WTC11 (cell line): ENCODE data around the gene GNAS-AS1. TPM values are rescaled to one million over a fixed set of nuclear protein-coding genes. Genes with fewer than 3 reads are reported as not detected.

Experiments used
- ATAC-seq: fragments of 200-7000 bp; cut with Tn5 transposase; 2 replicates; pipeline ENCODE4 v1.10.0; 2021; ENCODE audit warnings: mild to moderate bottlenecking, moderate library complexity
- CTCF ChIA-PET: fragments of 300-600 bp; sonication (Branson Sonifier 250); formaldehyde crosslinking; loops from one replicate; lab custom pipeline; 2021; ENCODE audit warnings: antibody characterized with exemption; lab: Charles Lee
- POLR2A ChIA-PET: fragments of 350-600 bp; sonication (Branson Sonifier 250); formaldehyde crosslinking; loops from one replicate; lab custom pipeline; 2021; ENCODE audit warnings: antibody characterized with exemption; lab: Charles Lee
- DNase-seq: peaks from one replicate; pipeline ENCODE4 v3.0.0; 2021; ENCODE audit warnings: low spot score
- H3K27ac Mint-ChIP-seq: 2 replicates; pipeline ENCODE4 v1.8.0; 2021; ENCODE audit warnings: mixed read lengths
- H3K27me3 Mint-ChIP-seq: 2 replicates; pipeline ENCODE4 v1.8.0; 2021; ENCODE audit warnings: low read depth, mild to moderate bottlenecking, moderate library complexity, mixed read lengths
- H3K36me3 Mint-ChIP-seq: 2 replicates; pipeline ENCODE4 v1.8.0; 2021; ENCODE audit warnings: mixed read lengths
- H3K4me1 Mint-ChIP-seq: 2 replicates; pipeline ENCODE4 v1.8.0; 2022; ENCODE audit warnings: mixed read lengths
- H3K4me3 Mint-ChIP-seq: 2 replicates; pipeline ENCODE4 v1.8.0; 2021; ENCODE audit warnings: mild to moderate bottlenecking, moderate library complexity, mixed read lengths
- H3K9me3 Mint-ChIP-seq: 2 replicates; pipeline ENCODE4 v1.8.0; 2021; ENCODE audit warnings: mixed read lengths
- AR ChIP-seq: fragments of 250-450 bp; sonication (Bioruptor Pico); IDR thresholded peaks from 2 replicates; pipeline ENCODE4 v1.9.0; 2021; ENCODE audit warnings: mild to moderate bottlenecking
- ATF1 ChIP-seq: sonication (generic); formaldehyde crosslinking; IDR thresholded peaks from 2 replicates; pipeline ENCODE4 v1.8.1; 2023; ENCODE audit warnings: mild to moderate bottlenecking, moderate library complexity, missing genetic modification reagents
- ATF6 ChIP-seq: sonication (generic); formaldehyde crosslinking; IDR thresholded peaks from 2 replicates; pipeline ENCODE4 v1.8.1; 2023; ENCODE audit warnings: mild to moderate bottlenecking, missing genetic modification reagents
- CTCF ChIP-seq: fragments of 200-600 bp; IDR thresholded peaks from 2 replicates; pipeline ENCODE4 v1.8.0; 2022; ENCODE audit warnings: antibody characterized with exemption
- E2F5 ChIP-seq: sonication (generic); formaldehyde crosslinking; IDR thresholded peaks from 2 replicates; pipeline ENCODE4 v1.8.1; 2022; ENCODE audit warnings: mild to moderate bottlenecking, moderate library complexity, missing genetic modification reagents
- ERG ChIP-seq: fragments of 250-450 bp; sonication (Bioruptor Pico); IDR thresholded peaks from 2 replicates; pipeline ENCODE4 v1.8.0; 2021; ENCODE audit warnings: mild to moderate bottlenecking
- ETV6 ChIP-seq: sonication (generic); formaldehyde crosslinking; IDR thresholded peaks from 2 replicates; pipeline ENCODE4 v1.8.1; 2022; ENCODE audit warnings: mild to moderate bottlenecking, missing genetic modification reagents
- GRHL2 ChIP-seq: fragments of 250-450 bp; sonication (Bioruptor Pico); IDR thresholded peaks from 2 replicates; pipeline ENCODE4 v1.8.0; 2022; ENCODE audit warnings: mild to moderate bottlenecking, moderate library complexity; ENCODE audit not compliant: insufficient replicate concordance, severe bottlenecking
- JUN ChIP-seq: sonication (generic); formaldehyde crosslinking; IDR thresholded peaks from 2 replicates; pipeline ENCODE4 v1.8.0; 2023; ENCODE audit warnings: mild to moderate bottlenecking, missing genetic modification reagents
- KAT7 ChIP-seq: sonication (generic); formaldehyde crosslinking; IDR thresholded peaks from 2 replicates; pipeline ENCODE4 v1.8.1; 2023; ENCODE audit warnings: missing genetic modification reagents, mild to moderate bottlenecking, borderline replicate concordance
- MAX ChIP-seq: sonication (generic); formaldehyde crosslinking; IDR thresholded peaks from 2 replicates; pipeline ENCODE4 v1.8.0; 2022; ENCODE audit warnings: mild to moderate bottlenecking, missing genetic modification reagents
- NFE2L1 ChIP-seq: sonication (generic); formaldehyde crosslinking; IDR thresholded peaks from 2 replicates; pipeline ENCODE4 v1.8.1; 2023; ENCODE audit warnings: missing genetic modification reagents
- SMAD3 ChIP-seq: sonication (generic); formaldehyde crosslinking; IDR thresholded peaks from 2 replicates; pipeline ENCODE4 v1.8.0; 2022; ENCODE audit warnings: missing genetic modification reagents, mild to moderate bottlenecking, borderline replicate concordance
- TEAD4 ChIP-seq: sonication (generic); formaldehyde crosslinking; IDR thresholded peaks from 2 replicates; pipeline ENCODE4 v1.8.0; 2022; ENCODE audit warnings: mild to moderate bottlenecking, missing genetic modification reagents
- USF1 ChIP-seq: sonication (generic); formaldehyde crosslinking; IDR thresholded peaks from 2 replicates; pipeline ENCODE4 v1.8.0; 2022; ENCODE audit warnings: mild to moderate bottlenecking, missing genetic modification reagents
- ZNF263 ChIP-seq: sonication (generic); formaldehyde crosslinking; IDR thresholded peaks from 2 replicates; pipeline ENCODE4 v1.8.1; 2022; ENCODE audit warnings: low read depth, mild to moderate bottlenecking, moderate library complexity, missing genetic modification reagents
- ZNF317 ChIP-seq: sonication (generic); formaldehyde crosslinking; IDR thresholded peaks from 2 replicates; pipeline ENCODE4 v1.8.1; 2023; ENCODE audit warnings: low read depth, mild to moderate bottlenecking, moderate library complexity, missing genetic modification reagents, borderline replicate concordance
- ZNF396 ChIP-seq: fragments of 250-450 bp; sonication (Bioruptor Pico); IDR thresholded peaks from 2 replicates; pipeline ENCODE4 v1.8.0; 2021; ENCODE audit warnings: mild to moderate bottlenecking, moderate library complexity, borderline replicate concordance
- total RNA-seq: library from RNA; stranded (reverse); gene quantifications from 3 replicates; pipeline ENCODE4 v1.2.3, GENCODE V29; 2021

The GNAS-AS1 gene
- total RNA-seq, 1 experiment from 2014 or later = 12.2 TPM

GRCh38 chr20:58802061-58802460 lies 48.6 kb downstream of the GNAS-AS1 start (continued):
- no peak for TF ChIP-seq GRHL2 (CRISPR knock-in tag)
- no peak for TF ChIP-seq TEAD4 (CRISPR knock-in tag)
- no peak for TF ChIP-seq SMAD3
- no peak for TF ChIP-seq NFE2L1 (CRISPR knock-in tag)
- TF ChIP-seq ZNF396 (CRISPR knock-in tag) = no peak
- no peak for TF ChIP-seq ZNF317 (CRISPR knock-in tag)
- no peak for TF ChIP-seq USF1 (CRISPR knock-in tag)
- no peak for TF ChIP-seq ZNF263 (CRISPR knock-in tag)
- TF ChIP-seq ATF6 (CRISPR knock-in tag) = no peak
- TF ChIP-seq JUN (CRISPR knock-in tag) = no peak

GRCh38 chr20:58800134-58800871 lies 50.4 kb downstream of the GNAS-AS1 start:
- no peaks in the 10 kb centered on the region for H3K36me3 Mint-ChIP-seq
- TF ChIP-seq CTCF (no peak), ETV6 (CRISPR knock-in tag) (no peak), MAX (no peak), ERG (CRISPR knock-in tag) (no peak), GRHL2 (CRISPR knock-in tag) (no peak), ATF6 (CRISPR knock-in tag) (no peak), KAT7 (CRISPR knock-in tag) (no peak), ATF1 (CRISPR knock-in tag) (no peak), AR (CRISPR knock-in tag) (no peak), E2F5 (no peak)
- TF ChIP-seq, all 79 proteins: peak for 0
- ATAC-seq = peak; percentile 66
- Mint-ChIP-seq H3K27ac (peak overlapping the region; percentile 17), H3K9me3 (no peaks in the 10 kb centered on the region), H3K4me3 (no peak overlapping the region), H3K4me1 (peaks cover 46% of the 10 kb centered on the region), H3K27me3 (peaks cover 9% of the 10 kb centered on the region)
- CTCF ChIA-PET = interaction anchor here (1.1 kb wide), 1 partner anchor 149 kb away, joined by 3 read pairs; the partner anchor contains the start of gene STX16
- POLR2A ChIA-PET = no interaction called here
- no peak for DNase-seq
